NCI-H2171 (cell line): Measurements from ENCODE around the gene ULK1.
A peak's percentile ranks its signal among the peaks of the same experiment; 100 is the strongest.

ENCODE experiments used
- DNase-seq: peaks from one replicate; lab custom pipeline; 2025; lab: John Stamatoyannopoulos, UW

ULK1 gene

DNA sequence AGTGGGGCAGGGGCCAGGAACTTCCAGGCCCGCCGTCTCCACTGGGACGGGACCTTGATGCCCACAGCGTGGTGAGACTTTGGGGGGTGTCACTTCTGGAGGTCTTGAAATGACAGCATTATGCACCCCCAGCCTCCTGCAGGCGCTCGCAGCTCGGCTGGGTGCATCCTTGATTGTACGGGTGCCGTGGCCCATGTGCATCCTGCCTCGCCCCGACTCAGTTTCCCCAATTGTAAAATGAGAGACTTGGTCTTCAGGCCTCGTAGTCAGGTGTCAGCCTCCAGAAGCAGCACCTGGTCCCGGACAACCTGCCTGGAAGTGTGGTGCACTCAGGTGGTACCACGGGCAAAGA is 25.7 kb downstream of the ULK1 start:
- DNase-seq: no peak

DNA sequence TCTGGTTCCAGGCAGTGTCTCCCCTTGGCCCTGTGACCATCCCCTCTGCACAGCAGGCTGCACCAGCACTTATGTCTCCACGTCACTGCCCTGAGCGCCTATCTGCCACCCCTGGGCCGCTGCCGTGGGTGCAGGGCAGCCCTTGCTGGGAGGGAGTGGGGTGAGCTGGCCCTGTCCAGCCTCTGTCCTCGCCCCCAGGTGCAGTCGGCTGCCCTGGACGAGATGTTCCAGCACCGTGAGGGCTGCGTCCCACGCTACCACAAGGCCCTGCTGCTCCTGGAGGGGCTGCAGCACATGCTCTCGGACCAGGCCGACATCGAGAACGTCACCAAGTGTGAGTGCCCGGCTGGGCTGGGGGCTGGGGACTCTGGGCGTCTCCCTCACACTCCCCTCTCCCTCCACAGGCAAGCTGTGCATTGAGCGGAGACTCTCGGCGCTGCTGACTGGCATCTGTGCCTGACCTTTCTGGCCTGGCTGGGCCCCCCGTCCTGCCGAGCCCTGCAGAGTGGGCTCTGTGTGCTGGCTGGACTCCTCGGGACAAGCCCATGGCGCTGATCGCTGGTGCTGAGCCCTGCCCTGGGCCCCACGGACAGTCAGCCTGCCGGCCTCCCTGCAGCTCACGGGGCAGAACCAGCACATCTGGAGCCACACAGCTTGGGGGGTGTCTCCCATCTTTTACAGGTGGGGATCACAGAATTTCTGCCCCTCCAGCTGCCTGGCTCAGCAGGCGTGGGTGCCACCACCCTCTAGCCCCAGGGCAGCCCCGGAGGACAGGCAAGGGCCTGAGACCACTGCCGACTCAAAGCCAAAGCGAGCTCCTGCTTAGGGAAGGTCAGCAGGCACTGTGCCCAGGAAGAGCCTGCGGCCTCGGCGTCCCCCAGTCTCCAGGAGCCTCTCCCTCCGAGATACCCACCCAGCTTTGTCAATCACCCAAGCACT is 26.7 kb downstream of the ULK1 start:
- DNase-seq: no peak

DNA sequence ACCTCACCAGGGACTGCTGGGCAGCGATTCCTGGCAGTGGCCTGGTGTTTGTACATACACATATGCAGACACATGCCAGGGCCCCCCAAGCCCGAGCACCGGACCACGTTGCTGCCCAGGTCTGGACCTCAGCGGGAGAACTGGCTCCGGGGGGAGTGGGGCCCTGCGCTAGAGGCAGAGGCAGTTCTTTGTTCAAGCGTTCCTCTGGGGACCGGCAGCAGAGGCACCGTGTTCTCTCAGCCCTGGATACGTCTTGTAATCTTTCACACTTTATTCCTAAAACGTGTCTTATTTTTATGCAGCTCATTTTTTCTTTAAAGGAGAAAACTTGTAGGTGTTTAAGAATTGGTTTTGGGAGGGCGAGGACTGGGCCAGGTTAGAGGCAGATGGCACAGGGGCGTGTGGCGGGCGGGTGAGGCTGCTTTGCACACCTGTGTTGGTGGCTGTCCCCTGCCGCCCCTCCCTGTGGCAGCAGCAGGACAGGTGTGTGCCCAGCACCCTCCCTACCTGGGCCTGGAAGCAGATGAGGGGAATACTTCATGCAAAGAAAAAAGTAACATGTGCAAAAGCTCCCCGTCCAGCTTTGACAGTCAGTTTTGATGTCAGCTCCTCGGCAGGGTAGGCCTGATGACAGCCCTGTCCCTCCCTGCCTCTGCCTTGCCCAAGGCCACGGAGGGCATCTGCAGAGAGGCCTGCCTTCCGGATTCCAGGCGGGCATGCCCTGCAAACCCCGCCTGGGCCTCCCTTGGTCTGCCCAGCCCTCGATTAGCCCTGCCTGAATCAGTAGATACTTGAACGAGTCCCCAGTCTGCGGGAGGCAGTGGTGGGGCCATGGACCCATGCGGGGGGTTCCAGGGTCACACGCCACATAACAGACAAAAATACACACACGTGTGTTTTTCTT is 27.7 kb downstream of the ULK1 start:
- no peak for DNase-seq

DNA sequence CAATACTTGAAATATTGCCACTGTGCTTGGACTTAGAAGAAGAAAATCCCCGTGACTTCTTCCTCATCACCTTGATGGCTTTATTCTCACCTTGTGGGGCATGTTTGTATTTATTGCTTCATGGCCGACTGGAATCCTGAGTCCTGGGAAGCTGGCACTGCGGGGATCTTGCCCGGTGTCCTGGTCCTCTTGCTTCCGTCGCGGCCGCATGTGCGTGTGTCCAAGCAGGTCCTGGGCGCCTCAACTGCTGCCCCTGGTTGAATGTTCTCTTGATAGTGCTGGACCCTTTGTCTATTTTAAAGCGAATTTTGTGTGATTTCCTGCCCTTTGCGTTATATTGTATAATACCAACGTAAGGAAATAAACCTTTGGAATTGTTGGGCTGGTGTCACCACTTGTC is 28.4 kb downstream of the ULK1 start:
- no peak for DNase-seq

DNA sequence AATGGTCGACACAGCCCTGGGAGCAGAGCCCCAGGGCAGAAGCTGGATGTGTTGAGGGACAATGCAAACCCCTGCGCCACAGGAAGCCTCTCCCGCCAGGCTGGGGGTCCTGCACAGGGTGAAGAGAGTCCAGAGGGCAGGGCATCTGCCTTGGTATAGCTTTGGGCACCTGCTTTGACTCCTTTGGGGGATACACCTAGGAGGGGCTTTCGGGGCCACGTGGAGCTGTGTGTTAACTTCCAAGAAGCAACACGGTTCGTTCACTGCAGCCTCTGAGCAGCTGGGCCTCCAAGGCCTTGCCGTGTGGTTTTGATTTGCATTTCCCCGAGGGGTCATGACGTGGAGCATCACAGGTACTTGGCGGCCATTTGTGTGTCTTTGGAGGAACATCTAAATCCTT is 28.8 kb downstream of the ULK1 start:
- no peak for DNase-seq

DNA sequence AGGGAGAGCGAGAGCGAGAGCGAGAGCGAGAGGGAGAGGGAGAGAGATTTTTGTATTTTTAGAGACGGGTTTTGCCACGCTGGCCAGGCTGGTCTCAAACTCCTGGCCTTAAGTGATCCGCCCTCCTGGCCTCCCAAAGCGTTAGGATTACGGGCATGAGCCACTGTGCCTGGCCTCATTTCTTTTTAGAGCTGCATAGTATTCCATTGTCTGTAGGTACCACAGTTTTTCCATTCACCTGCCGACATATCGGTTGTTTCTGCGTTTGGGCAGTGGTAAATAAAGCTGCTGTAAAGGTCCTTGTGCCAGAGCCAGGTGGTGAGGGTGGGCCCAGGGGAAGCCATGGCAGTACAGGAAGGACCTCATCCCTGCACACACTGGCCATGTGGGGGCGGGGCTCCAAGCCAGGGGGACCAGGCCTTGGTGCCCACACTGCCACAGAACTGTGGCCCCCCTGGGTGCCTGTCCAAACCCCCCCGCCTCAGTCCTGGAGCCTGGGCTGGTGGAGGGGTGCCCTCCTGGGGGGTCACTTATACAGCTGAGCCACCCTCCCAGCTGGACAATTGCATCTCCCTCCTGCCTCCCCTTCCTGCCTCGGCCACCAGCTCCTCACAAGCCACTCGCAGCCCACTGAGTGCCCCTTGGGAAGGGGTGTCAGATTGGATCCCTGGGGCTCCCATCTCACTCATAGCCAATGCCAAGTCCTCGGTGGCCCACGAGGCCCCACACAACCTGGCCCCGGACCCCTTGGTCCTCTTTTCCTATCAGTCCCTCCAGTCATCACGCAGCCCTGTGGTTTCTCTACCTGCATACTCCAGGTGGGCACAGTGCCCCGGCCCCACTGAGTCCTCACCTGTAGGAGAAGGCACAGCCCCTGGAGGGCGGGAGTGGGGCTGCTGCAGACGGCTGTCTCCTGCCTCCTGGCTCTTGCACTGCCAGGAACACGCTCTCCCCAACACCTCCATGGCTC is 33.0 kb downstream of the ULK1 start:
- no peak for DNase-seq

DNA sequence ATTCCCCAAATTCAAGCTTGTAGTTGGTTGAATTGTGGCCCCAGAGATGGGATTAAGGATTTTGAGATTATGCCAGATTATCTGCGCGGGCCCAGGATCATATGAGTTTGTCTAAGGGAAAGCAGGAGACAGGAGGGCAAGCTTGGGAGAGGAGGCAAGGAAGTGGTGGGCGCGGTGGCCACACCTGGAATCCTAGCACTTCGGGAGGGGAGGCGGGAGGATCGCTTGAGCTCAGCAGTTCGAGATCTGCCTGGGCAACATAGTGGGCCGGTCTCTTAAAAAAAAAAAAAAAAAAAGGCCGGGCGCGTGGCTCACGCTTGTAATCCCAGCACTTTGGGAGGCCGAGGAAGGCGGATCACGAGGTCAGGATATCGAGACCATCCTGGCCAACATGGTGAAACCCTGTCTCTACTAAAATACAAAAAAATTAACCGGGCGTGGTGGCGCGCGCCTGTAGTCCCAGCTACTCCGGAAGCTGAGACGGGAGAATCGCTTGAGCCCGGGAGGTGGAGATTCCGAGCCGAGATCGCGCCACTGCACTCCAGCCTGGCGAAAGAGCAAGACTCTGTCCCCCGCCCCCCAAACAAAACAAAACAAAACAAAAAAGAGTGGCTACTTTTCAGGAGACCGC is 33.8 kb downstream of the ULK1 start:
- no peak for DNase-seq

DNA sequence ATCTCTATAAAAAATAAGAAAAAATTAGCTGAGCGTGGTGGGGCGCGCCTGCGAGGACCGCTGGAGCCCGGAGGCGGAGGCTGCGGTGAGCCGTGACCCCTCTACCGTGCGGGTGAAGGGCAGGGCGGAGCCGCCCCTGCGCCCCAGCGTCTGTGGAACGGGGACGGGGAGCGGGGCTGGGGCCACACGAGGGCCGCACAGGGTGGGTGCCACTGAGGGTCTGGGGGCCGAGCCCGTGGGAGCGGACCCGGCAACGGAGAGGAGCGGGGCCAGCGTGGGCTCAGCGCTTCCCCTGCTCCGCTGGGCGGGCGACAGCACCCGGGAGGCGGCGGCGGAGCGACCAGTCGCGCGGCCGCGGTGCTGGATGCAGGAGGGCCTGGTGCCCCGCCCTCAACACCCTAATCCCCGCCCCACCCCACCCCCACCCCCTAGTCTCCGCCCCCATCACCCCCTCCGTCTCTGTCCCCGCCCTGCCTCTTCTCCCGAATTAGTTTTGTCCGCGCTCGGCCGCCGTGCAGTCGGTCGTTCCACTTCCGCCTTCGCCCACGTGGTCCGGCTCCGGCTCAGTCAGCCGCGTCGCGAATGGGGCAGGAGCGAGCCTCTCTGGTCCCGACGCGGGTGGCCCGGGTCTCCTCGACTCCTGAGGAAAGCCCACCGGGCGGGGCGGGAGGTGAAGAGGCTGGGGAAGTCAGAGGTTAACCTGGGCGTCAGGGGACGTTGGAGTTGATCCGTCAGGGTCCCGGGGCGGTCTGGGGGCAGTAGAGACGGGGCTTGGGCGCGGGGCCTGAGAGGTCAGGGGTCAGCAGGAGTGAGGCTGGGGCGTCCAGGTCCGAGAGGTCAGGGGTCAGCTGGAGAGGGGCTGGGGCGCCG is 34.5 kb downstream of the ULK1 start, which contains the start of gene PUS1:
Gene PUS1 (plus strand): TSS at position 566 of the 870 bp plus-strand sequence. CDS start 447 bp downstream, outside the sequence.
- DNase-seq: peak; percentile 91

DNA sequence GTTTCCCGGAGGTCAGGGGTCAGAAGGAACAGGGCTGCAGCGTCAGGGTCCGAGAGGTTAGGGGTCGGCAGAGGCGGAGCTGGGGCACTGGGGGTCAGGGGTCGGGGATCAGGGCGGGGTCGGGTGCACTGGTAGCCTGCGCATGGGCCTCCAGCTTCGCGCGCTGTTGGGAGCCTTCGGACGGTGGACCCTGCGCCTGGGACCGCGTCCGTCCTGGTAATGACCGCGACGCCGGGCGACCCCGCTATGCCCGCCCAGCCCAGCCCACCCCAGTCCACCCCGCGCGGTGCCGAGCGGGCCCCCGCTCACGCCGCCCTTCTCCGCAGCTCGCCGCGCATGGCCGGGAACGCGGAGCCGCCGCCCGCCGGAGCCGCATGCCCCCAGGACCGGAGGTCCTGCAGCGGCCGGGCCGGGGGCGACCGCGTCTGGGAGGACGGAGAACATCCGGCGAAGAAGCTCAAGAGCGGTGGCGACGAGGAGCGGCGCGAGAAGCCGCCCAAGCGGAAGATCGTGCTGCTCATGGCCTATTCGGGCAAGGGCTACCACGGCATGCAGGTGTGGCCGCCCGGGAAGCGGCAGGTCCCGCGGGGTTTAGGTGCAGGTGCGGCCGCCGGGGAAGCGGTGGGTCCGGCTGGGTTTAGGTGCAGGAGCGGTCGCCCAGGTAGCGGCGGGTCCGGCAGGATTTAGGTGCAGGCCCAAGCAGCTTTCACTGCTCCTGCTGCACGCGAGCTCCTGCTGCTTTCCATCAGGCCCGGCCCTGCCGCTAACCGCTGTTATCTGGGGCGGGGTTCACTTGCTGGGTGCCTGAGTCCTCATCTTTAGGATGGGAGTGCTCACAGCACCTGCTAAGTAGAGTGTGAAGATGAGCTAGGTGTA is 35.4 kb downstream of the ULK1 start:
- no peak for DNase-seq

DNA sequence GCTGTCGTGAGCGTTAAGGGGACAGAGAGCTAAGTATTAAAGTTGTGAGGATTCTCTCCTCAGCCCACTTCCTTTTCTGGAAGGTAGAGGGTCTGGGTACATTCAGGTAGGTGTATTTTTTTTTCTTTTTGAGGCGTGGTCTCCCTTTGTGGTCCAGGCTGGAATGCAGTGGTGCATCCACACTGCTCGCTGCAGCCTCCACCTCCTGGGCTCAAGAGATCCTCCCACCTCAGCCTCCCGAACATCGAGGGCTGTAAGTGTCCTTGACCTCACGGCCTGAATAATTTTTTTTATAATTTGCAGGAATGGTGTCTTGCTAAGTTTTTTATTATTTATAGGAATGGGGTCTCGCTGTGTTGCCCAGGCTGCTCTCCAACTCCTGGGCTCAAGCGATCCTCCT is 36.1 kb downstream of the ULK1 start:
- no peak for DNase-seq

DNA sequence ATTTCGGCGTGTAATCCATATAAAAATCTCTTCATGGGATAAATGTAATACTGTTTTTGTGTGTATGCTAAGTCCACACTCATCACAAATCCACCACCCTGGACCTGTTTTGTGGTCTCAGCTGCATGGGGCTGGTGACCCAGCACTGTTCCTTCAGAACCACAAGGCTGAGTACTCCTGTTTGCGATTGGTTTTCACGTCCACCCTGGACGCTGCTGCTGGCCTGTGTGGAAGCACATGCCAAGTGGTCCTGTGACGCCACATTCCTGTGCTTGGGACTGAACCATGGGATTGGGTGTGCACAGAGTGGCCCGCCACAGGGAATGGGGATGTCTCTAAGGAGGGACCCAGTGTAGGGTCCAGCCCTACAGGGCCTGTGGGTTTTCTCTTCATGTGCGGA is 39.0 kb downstream of the ULK1 start:
- DNase-seq: no peak

DNA sequence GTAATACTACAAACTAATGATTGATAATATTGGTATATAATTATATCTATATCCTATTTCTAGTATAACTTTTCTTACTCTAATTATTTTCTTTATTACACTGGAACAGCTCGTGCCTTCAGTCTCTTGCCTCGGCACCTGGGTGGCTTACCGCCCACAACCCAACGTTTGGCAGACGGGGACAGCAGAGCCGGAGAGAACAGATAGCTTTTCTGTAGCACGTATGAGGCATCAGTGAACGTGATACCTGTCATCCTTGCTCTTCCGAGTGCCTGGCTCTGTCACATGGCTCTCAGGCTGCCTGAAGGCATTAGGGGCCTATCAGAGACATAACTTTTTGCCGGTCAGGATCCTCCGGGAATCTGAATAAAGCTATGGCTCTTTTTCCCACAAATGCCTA is 40.1 kb downstream of the ULK1 start:
- no peak for DNase-seq

DNA sequence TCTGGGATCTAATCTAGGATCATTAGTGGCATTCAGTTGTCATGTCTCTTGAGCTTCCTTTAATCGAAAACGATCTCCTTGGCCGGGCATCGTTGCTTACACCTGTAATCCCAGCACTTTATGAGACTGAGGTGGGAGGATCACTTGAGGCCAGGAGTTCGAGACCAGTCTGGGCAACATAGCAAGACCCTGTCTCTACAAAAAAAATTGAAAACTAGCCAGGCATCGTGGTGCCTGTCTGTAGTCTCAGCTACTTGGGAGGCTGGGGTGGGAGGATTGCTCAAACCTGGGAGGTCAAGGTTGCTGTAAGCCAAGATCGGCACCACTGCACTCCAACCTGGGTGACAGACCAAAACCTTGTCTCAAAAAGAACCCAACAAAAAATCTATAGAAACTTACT is 43.7 kb downstream of the ULK1 start:
- no peak for DNase-seq

DNA sequence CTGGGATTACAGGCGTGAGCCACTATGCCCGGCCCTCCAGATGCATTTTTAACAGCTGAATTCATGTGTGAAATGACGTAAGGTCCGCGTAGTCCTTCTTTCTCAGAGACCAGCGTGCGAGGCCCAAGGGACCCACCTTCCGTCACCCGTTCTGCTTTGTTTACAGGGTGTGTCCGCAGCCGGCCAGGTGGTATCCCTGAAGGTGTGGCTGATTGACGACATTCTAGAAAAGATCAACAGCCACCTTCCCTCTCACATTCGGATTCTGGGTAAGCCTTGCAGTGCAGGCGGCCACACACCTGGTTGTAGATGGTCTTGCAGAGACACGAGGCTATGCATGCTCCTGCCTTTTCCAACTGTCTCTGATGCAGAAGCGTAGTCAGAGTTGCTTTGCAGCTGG is 44.6 kb downstream of the ULK1 start:
- DNase-seq: no peak

DNA sequence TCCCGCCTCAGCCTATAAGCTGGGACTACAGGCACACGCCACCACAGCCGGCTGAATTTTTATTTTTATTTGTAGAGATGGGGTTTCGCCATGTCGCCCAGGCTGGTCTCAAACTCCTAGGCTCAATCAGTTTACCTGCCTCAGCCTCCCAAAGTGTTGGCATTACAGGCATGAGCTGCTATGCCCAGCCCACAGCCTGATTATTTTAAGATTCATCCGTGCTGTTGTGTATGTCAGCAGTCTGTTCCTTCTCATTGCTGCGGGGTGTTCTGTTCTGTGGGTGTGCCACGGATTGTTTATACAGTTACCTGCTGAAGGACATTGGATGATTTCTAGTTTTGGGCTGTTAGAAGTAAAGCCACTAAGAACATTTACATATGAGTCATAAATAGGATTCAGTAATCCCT is 45.7 kb downstream of the ULK1 start:
- no peak for DNase-seq

DNA sequence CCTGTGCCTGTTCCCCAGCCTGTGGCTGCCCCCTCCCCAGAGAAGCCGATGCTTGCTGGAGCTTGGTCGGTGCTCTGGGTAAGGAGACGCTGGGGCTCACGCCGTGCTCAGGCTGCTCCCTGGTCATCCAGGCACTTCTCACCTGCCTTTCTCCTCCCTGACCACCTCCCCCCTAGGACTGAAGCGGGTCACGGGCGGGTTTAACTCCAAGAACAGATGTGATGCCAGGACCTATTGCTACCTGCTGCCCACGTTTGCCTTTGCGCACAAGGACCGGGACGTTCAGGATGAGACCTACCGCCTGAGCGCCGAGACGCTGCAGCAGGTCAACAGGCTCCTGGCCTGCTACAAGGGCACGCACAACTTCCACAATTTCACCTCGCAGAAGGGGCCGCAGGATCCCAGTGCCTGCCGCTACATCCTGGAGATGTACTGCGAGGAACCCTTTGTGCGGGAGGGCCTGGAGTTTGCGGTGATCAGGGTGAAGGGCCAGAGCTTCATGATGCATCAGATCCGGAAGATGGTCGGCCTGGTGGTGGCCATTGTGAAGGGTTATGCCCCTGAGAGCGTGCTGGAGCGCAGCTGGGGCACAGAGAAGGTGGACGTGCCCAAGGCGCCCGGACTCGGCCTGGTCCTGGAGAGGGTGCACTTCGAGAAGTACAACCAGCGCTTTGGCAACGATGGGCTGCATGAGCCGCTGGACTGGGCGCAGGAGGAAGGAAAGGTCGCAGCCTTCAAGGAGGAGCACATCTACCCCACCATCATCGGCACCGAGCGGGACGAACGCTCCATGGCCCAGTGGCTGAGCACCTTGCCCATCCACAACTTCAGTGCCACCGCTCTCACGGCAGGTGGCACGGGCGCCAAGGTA is 46.9 kb downstream of the ULK1 start:
- no peak for DNase-seq

DNA sequence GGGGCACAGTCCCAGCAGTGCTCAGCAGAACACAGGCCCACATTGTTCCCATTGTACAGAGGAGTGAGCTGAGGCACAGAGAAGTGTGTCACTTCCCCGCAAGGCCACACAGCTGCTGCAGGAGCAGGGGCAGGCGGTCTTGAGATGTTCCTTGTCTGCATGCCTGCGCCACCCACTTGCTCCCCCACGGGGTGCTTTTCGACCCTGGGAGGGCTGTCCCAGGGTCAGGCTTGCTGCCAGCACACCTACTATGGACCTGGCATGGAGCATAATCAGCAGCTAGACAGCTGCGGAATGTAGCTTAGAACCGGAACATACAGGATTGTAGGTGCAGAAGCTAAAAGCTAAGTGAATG is 47.5 kb downstream of the ULK1 start:
- DNase-seq: no peak

DNA sequence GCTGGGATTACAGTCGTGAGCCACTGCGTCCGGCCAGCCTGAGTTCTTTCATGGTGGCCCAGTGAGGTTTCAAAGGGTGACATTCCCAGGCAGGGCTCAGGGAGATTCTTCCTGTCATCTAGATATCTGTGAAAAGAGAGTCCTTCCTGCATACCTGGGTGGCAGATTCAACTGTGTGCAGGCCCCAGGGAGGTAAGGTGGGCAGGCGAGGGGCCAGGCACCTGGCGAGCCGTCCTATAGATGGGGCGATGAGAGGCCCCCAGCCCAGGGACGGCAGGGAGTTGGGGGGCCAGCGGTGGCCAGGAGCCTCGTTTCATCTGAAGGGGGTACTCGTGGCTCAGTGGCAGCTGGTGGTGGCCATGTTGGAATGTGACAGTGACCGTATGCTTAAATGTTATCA is 48.2 kb downstream of the ULK1 start:
- DNase-seq: no peak
